Globus pallidus (tissue), 1 donor: ENCODE data around the gene RNU1-2.
"Not testable (repeated sequence)": the region's sequence is repeated elsewhere in the genome, so short reads cannot be mapped to it uniquely, and the experiment has no call there.

Experiments
- DNase-seq: peaks from one replicate; pipeline ENCODE4 v3.0.0-alpha.2; 2015; ENCODE audit warnings: low spot score

The RNU1-2 gene

DNA sequence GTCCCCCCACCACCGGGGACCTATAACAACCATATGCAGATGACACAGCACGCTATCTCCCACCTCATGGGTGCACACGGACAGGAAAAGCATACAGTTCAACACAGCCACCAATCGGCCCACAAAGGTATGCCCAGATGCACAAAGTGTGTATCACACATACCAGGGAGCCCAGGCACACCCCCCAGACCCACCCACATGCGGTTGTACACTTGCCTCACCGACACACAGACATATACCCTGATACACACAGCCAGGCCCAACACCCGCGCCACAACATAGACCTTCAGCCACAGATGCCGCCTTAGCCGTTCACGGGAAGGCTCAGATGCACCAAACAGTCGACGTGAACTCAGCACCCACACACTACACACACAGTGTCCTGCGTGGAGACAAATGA, 31.5 kb downstream of the RNU1-2 start:
- DNase-seq: no peak

DNA sequence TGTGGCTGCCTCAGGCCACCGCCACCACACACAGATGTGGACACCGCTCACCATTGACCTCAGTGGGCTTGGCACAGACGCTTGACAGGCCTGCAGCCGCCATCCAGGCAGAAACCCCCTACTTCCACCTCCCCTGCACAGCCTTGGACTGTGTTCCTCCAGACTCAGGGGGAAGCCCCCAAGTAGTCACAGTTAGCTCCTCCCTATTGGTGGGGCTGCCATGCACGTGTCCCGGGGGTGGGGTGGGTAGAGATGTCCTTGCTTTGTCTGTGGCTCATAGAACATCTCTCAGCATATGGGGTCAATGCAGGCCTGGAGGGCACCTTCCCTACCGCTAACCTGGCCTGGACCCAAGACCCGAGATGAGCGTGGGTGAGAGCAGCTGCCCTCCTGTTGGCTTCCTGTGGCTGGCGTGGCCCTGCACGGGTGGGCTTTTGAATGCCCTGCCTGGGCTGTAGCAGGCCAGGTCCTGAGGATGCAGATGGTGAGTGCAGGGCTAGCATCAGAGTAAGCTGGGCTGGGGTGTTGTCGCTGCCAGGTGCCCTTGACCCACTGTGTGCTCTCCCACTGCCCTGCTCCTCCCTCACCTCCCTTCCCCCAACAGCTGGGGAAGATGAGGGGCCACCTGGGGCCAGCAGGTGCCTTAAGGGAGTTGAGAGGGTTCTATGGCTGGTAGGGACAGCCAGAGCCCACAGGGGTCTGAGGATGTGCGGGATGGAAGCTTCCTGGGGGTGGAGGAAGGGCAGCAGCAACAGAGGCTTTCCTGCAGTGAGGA, 32.1 kb downstream of the RNU1-2 start:
- DNase-seq: no peak

DNA sequence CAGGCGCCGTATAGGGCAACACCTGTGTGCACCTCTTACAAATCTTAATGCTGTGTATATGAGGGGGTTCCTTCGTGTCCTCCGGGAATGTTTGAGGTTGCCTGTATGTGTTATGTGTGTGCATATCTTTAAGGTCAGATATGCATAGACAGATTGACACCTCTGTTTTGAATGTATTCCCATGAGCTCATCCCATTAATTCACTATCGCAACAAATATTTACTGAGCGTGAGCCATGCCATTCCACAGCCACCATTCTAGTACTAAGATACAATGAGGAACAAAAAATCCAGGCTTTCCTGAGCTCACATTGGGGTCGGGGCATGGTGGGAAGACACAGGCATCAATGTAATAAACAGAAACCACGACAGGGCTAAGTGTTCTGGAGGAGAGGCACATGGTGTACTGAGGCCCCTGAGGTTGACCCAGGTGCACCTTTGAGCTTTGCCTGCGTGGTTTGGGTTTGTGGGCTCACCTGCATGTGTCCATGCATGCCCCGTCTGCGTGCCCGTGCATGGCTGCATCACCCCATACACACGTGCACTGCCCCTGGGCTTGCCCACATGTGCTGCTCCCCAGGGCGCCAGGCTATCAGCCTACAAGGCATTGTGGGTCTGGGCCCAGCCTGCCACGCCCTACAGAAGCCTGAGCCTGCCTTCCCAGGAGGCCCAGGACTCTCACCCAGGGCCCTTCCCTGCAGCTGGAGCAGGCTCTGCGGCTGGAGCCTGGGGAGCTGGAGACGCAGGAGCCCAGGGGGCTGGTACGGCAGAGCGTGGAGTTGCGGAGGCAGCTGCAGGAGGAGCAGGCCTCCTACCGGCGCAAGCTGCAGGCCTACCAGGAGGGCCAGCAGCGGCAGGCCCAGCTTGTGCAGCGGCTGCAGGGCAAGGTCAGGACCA, 33.6 kb downstream of the RNU1-2 start:
- DNase-seq: not testable (repeated sequence)

DNA sequence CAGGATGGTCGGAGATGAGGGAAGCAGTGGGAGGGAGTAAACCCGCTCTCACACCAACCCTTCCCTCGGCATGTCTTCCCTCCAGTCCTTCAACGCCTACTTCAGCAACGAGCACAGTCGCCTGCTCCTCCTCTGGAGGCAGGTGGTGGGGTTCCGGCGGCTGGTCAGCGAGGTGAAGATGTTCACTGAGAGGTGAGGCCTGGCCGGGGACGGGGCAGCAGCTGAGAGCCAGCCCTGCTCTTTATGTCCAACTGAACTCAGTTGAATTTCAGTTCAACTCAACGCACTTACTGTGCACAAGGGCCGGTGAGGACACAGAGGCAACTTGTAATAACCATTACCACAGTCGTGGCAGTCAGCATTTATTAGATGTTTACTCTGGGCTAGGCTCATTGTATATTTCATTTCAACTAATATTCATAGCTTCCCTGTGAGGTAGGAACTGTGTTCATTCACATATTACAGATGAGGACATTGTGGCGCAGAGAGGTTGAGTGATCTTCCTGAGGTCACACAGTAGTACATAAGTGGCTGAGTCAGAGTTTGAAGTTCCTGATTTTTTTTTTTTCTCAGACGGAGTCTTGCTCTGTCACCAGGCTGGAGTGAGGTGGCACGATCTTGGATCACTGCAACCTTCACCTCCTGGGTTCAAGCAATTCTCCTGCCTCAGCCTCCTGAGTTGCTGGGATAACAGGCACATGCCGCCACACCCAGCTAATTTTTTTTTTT, 35.6 kb downstream of the RNU1-2 start:
- DNase-seq: not testable (repeated sequence)

DNA sequence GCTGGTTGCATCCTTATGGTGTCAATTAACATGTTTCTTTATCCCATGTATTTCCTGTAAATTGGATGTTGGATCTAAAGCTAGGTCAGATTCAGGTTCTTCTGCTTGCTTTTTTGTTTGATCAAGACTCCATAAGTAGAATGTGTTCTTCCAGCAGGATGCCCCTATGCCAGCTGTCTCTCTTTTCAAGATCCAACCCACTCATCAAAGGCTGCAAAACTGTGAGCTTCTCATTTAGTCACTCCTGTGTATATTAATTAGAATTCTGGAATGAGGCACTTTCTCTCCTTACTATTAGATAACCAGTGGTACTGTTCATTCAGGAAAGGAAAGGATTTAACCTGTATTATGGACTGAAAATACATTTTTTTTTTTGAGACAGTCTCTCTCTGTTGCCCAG, 38.2 kb downstream of the RNU1-2 start:
- not testable (repeated sequence) for DNase-seq

DNA sequence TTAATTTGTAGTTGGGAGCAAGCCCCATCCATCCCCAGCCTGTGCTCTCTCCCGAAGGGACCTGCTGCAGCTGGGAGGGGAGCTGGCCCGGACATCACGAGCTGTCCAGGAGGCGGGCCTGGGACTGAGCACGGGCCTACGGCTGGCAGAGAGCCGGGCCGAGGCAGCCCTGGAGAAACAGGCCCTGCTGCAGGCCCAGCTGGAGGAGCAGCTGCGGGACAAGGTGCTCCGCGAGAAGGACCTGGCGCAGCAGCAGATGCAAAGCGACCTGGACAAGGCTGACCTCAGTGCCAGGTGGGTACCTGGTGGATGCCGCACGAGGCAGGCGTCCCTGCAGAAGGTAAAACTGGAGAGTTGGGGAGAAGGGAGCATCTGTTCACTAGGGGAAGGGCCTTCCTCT, 40.8 kb downstream of the RNU1-2 start:
- not testable (repeated sequence) for DNase-seq

DNA sequence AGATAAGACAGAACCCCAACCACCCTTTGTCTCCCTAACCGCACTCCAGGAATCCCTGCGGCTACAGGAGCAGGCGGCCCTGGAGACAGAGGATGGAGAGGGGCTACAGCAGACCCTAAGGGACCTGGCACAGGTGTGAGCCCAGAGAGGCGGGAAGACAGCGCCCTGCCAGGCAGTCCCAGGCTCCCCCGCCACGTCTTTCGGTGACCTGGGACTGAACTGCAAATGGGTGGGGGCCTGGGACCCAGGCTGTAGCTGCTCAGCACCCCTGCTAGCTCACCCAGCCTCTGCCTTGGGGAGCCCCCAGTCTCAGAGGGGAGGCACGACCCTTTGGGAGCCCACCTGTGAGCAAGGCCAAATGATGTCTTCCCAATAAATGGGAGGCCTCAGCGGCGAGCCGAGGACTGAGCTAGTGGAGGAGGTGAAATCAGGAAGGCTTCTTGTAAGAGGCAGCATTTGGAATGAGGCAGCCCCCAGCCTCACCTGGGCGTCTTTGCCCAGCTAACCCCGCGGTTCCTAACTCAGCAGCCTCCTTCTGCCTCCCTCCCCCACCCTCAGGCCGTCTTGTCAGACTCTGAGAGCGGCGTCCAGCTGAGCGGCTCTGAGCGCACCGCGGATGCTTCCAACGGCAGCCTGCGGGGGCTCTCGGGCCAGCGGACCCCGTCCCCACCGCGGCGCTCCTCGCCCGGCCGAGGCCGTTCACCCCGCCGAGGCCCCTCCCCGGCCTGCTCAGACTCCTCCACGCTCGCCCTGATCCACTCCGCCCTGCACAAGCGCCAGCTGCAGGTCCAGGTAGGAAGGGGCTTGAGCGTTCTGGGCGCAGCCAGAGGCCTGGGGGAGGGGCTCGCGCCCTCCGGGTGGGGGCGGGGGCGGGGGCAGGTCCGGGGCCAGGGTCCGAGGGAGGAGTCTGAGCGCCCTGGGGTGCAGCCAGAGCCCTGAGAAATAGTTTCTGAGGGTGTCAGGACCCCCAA, 42.9 kb downstream of the RNU1-2 start:
- no peak for DNase-seq

DNA sequence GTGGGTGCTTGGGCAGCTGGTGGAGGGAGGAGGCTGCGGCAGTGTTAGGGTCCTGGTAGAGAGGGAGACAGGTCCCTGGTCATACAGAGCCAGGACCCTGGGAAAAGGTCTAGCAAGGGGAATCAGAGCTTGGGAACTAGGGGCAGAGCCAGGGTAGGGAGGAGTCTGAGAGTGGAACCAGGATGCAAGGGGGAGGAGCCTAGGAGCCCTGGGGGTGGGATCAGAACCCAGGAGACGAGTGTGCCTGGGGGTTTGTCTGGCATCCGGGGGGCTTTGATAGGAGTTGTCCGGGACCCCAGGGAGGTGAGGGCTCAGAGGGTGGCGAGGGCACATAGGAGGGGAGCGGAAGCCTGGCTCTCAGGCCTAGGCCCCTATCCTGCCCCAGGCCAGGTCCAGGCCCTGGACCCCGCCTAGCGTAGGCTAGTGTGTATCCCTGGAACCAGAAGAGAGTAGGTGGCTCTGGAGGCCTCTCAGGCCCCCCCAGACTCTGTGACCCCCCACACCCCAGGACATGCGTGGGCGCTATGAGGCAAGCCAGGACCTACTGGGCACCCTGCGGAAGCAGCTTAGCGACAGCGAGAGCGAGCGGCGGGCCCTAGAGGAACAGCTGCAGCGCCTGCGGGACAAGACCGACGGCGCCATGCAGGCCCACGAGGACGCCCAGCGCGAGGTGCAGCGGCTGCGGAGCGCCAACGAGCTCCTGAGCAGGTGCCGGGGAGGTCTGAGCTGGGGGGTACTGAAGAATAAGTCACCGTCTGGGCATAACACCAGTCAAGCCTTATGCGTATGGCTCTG, 43.8 kb downstream of the RNU1-2 start:
- not testable (repeated sequence) for DNase-seq

DNA sequence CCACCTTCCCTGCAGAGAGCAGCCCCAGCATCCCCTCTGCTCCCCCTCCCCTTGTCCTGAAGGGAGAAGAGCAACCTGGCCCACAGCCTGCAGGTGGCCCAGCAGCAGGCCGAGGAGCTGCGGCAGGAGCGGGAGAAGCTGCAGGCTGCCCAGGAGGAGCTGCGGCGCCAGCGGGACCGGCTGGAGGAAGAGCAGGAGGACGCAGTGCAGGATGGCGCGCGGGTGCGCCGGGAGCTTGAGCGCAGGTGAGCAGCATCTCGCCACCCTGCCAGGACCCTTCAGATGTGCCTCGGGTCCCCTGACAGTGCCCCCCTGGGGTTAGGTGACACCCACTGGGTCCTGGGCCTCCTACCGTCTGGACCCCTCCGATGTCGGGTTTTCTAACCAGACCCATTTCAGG, 48.3 kb downstream of the RNU1-2 start:
- no peak for DNase-seq

DNA sequence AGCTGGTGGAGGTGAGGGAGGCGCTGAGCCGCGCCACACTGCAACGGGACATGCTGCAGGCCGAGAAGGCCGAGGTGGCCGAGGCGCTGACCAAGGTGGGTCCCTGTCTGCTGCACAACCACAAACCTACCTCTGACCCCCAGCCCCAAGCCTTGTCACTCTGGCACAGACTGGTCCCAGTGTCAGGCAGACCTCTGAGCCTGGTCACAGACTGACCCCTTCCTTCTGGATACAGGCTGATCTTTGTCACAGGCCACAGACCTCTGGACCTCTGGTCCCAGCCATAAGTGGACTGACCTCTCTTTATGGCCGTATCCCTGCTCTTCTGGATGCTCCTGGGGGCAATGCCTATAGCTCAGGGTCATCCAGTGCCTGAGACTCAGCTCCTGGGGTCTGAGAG, 49.7 kb downstream of the RNU1-2 start:
- DNase-seq: not testable (repeated sequence)
